MM.1S (cell line): Measurements from ENCODE around the gene APOA1.

Experiments used
- DNase-seq: peaks from one replicate; pipeline ENCODE4 v3.0.0-alpha.2; 2015
- H2AFZ ChIP-seq: fragments of 300-600 bp; sonication (generic); 2 replicates; pipeline ENCODE4 v1.6.0; 2016; ENCODE audit warnings: antibody characterized with exemption, low read length
- H3F3A ChIP-seq: fragments of 300-600 bp; sonication (generic); 2 replicates; pipeline ENCODE4 v1.6.1; 2016; ENCODE audit warnings: mild to moderate bottlenecking, antibody characterized with exemption, low read length, moderate library complexity, mixed read lengths; ENCODE audit not compliant: insufficient read depth
- H3K27ac ChIP-seq: fragments of 300-600 bp; sonication (generic); 2 replicates; pipeline ENCODE4 v1.5.1; 2016; ENCODE audit warnings: mild to moderate bottlenecking, low read length
- H3K27me3 ChIP-seq: fragments of 300-600 bp; sonication (generic); replicated peaks from 2 replicates; pipeline ENCODE4 v1.6.0; 2016; ENCODE audit warnings: low read length; ENCODE audit not compliant: insufficient read depth
- H3K36me3 ChIP-seq: fragments of 300-600 bp; sonication (generic); replicated peaks from 2 replicates; pipeline ENCODE4 v1.6.1; 2016; ENCODE audit warnings: mild to moderate bottlenecking, low read length, mixed read lengths; ENCODE audit not compliant: insufficient read depth
- H3K4me1 ChIP-seq: fragments of 300-600 bp; sonication (generic); 2 replicates; pipeline ENCODE4 v1.6.1; 2016; ENCODE audit warnings: low read length, mixed read lengths
- H3K4me2 ChIP-seq: fragments of 300-600 bp; sonication (generic); 2 replicates; pipeline ENCODE4 v1.6.0; 2016; ENCODE audit warnings: low read depth, low read length
- H3K4me3 ChIP-seq: fragments of 300-600 bp; sonication (generic); 2 replicates; pipeline ENCODE4 v1.5.1; 2016; ENCODE audit warnings: low read length, mixed read lengths
- H3K79me2 ChIP-seq: fragments of 300-600 bp; sonication (generic); 2 replicates; pipeline ENCODE4 v1.6.1; 2016; ENCODE audit warnings: mixed run types, low read length, mixed read lengths
- H3K9ac ChIP-seq: fragments of 300-600 bp; sonication (generic); 2 replicates; pipeline ENCODE4 v1.6.1; 2016; ENCODE audit warnings: low read length, mixed read lengths
- H3K9me2 ChIP-seq: fragments of 300-600 bp; sonication (generic); replicated peaks from 2 replicates; pipeline ENCODE4 v1.6.1; 2016; ENCODE audit warnings: mild to moderate bottlenecking, low read length, mixed read lengths; ENCODE audit not compliant: insufficient read depth
- H3K9me3 ChIP-seq: fragments of 300-600 bp; sonication (generic); replicated peaks from 2 replicates; pipeline ENCODE4 v1.6.1; 2016; ENCODE audit warnings: mild to moderate bottlenecking, low read length, mixed read lengths; ENCODE audit not compliant: insufficient read depth
- H4K20me1 ChIP-seq: fragments of 300-600 bp; sonication (generic); 2 replicates; pipeline ENCODE4 v1.6.1; 2016; ENCODE audit warnings: mild to moderate bottlenecking, low read length, moderate library complexity, mixed read lengths; ENCODE audit not compliant: insufficient read depth
- EZH2 ChIP-seq: fragments of 300-600 bp; sonication (generic); optimal IDR thresholded peaks from 2 replicates; pipeline ENCODE3; 2017; ENCODE audit warnings: low read depth, mild to moderate bottlenecking, antibody characterized with exemption, low read length, mixed read lengths
- EZH2phosphoT487 ChIP-seq: fragments of 300-600 bp; sonication (generic); IDR thresholded peaks from 2 replicates; pipeline ENCODE4 v1.6.1; 2018; ENCODE audit warnings: antibody characterized with exemption, low read length
- TF ChIP-seq, protein P1 (sequence below): fragments of 300-600 bp; sonication (generic); IDR thresholded peaks from 2 replicates; pipeline ENCODE4 v1.5.1; 2016; ENCODE audit warnings: antibody characterized with exemption, low read length, mixed read lengths

The APOA1 gene

DNA sequence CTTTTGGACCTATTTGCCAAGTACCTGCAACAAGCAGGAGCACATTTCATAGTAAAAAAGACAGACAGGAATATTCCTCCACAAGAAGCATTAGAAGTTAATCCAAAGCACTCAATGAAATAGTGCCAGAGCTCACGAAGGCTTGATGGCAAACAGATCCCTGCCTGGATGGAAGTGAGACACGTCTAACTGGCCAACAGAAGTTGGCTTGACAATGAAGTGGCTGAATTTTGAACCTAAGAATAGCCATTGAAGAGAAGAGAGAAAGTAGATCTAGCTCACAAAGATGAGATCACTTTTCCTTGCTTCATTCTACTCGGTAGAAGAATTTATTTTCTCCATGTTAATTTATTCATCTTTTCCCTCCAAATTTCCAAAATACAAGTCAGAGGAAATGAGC, 30.6 kb upstream of the APOA1 start:
- Histone ChIP-seq H3K9me3 (no peaks in the 10 kb centered on the region), H3K36me3 (0 out of 2 replicates have a peak, but pooled peaks cover 9% of the 10 kb centered on the region), H3K4me1 (no peaks in the 10 kb centered on the region), H3K27ac (no peak overlapping the region), H3K9ac (no peak overlapping the region), H3K4me2 (no peak overlapping the region), H3K27me3 (no peaks in the 10 kb centered on the region), H4K20me1 (no peaks in the 10 kb centered on the region), H3F3A (no peaks in the 10 kb centered on the region), H2AFZ (no peak overlapping the region), H3K4me3 (no peak overlapping the region), H3K9me2 (no peaks in the 10 kb centered on the region), H3K79me2 (no peaks in the 10 kb centered on the region)
- TF ChIP-seq EZH2, result no peak
- no peak for TF ChIP-seq EZH2phosphoT487
- TF ChIP-seq, protein P1, sequence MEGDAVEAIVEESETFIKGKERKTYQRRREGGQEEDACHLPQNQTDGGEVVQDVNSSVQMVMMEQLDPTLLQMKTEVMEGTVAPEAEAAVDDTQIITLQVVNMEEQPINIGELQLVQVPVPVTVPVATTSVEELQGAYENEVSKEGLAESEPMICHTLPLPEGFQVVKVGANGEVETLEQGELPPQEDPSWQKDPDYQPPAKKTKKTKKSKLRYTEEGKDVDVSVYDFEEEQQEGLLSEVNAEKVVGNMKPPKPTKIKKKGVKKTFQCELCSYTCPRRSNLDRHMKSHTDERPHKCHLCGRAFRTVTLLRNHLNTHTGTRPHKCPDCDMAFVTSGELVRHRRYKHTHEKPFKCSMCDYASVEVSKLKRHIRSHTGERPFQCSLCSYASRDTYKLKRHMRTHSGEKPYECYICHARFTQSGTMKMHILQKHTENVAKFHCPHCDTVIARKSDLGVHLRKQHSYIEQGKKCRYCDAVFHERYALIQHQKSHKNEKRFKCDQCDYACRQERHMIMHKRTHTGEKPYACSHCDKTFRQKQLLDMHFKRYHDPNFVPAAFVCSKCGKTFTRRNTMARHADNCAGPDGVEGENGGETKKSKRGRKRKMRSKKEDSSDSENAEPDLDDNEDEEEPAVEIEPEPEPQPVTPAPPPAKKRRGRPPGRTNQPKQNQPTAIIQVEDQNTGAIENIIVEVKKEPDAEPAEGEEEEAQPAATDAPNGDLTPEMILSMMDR, result no peak
- no peak for DNase-seq

DNA sequence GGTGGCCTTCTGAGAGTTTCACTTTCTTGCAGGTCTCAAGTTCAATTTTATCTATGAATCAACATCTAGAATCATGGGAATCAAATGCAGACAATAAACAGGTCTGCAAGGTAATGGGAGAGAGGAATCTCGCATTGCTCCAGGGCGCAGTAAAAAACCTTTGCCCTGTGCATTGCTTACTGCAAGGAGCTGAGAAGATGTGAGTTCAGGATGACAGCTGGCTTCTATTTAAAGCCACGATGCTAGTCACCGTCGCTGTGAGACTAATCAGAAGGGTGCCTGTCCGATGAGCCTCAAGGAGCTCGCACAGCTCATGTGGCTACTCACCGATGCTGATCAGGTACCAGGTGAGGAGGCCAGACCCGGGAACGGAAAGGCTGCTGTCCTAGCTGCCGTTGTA, 30.2 kb upstream of the APOA1 start:
- H3K36me3 ChIP-seq, result 0 out of 2 replicates have a peak, but pooled peaks cover 9% of the 10 kb centered on the region
- H4K20me1 ChIP-seq, result no peaks in the 10 kb centered on the region
- no peak overlapping the region for H2AFZ ChIP-seq
- H3K4me2 ChIP-seq, result no peak overlapping the region
- TF ChIP-seq, protein P1, result no peak
- TF ChIP-seq EZH2phosphoT487, result no peak
- no peak for TF ChIP-seq EZH2
- no peaks in the 10 kb centered on the region for H3K4me1 ChIP-seq
- H3K27me3 ChIP-seq, result no peaks in the 10 kb centered on the region
- no peak overlapping the region for H3K4me3 ChIP-seq
- H3K9me2 ChIP-seq, result no peaks in the 10 kb centered on the region
- H3K27ac ChIP-seq, result no peak overlapping the region
- H3K79me2 ChIP-seq, result no peaks in the 10 kb centered on the region
- H3K9me3 ChIP-seq, result no peaks in the 10 kb centered on the region
- no peak overlapping the region for H3K9ac ChIP-seq
- no peaks in the 10 kb centered on the region for H3F3A ChIP-seq
- no peak for DNase-seq

DNA sequence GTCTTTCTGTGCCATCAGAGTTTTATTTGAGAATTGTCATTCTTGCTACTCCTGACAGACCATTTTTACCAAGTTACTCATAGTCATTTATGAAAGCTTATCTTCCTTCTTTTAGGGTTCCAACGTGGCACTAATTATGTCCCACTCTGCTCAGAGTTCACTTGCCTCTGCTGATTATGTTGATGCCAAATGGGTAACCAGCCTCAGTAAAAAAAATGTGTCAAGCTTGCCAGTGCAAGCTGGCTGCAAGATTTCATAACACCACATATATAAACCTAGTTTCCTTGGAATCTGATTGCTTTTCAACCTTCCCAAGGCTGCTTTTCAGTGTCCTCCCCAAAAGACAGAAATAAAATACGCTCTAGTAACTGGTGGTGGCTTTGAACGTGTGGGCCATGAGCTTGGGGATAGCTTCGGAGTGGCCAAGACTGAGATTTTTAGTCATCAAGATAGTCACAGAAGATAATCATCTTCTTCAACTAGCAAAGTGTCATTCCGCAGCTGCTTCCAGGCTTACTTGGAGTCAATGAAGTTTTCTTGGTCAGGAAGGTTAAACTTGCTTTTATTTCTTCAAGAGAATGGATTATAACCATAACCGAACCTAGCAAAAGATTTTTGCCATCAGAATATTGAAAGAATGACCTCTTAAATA, 29.5 kb upstream of the APOA1 start:
- H3K27ac ChIP-seq, result no peak overlapping the region
- no peaks in the 10 kb centered on the region for H4K20me1 ChIP-seq
- no peaks in the 10 kb centered on the region for H3K9me3 ChIP-seq
- no peak overlapping the region for H3K9ac ChIP-seq
- no peaks in the 10 kb centered on the region for H3F3A ChIP-seq
- H3K79me2 ChIP-seq, result no peaks in the 10 kb centered on the region
- H3K4me3 ChIP-seq, result no peak overlapping the region
- no peak for DNase-seq
- H3K27me3 ChIP-seq, result no peaks in the 10 kb centered on the region
- H3K9me2 ChIP-seq, result no peaks in the 10 kb centered on the region
- no peaks in the 10 kb centered on the region for H3K4me1 ChIP-seq
- H2AFZ ChIP-seq, result no peak overlapping the region
- H3K36me3 ChIP-seq, result 0 out of 2 replicates have a peak, but pooled peaks cover 9% of the 10 kb centered on the region
- H3K4me2 ChIP-seq, result no peak overlapping the region
- TF ChIP-seq, protein P1, result no peak
- TF ChIP-seq EZH2phosphoT487 (no peak), EZH2 (no peak)
